Nasal cavity respiratory epithelium epithelial cell of viscerocranial mucosa (primary cell): ENCODE measurements around the gene EXO1. TPM values are rescaled to one million over a fixed set of nuclear protein-coding genes. Genes with fewer than 3 reads are reported as not detected.

Source experiments
- total RNA-seq: library from RNA; depleted of rRNA; stranded (reverse); fragments of >200 nt; gene quantifications from 2 replicates; pipeline ENCODE4 v1.2.3, GENCODE V29; 2014

Gene EXO1
- 0.36 and 0.68 TPM in 2 replicates for total RNA-seq

GRCh38 chr1:241847796-241848685 lies at the start of gene EXO1:
EXO1 (plus strand) TSS chr1:241848204; CDS start chr1:241850426, 2,222 bp downstream.

Other genes starting within 250 kb of the EXO1 start
- gene CHML, start 207.8 kb upstream of the EXO1 start, total RNA-seq, result 10.3 and 14.5 TPM in 2 replicates
- gene OPN3, start 207.8 kb upstream of the EXO1 start, total RNA-seq, result 19.1 and 49.8 TPM in 2 replicates
- gene WDR64, start 195.9 kb upstream of the EXO1 start, total RNA-seq, result not detected in 2 replicates
- not detected in 2 replicates for gene BECN2, start 109.6 kb downstream of the EXO1 start, total RNA-seq
- gene MAP1LC3C, start 150.9 kb downstream of the EXO1 start, total RNA-seq, result not detected in 2 replicates